Parietal lobe (tissue), 1 donor: ENCODE data around the gene YOD1. TPM values are rescaled to one million over a fixed set of nuclear protein-coding genes. Genes with fewer than 3 reads are reported as not detected.

Experiments used
- total RNA-seq: library from RNA; depleted of rRNA; stranded (reverse); fragments of >200 nt; gene quantifications from one replicate; pipeline ENCODE4 v1.2.3, GENCODE V29; 2014

Gene YOD1
- total RNA-seq: 19.1 TPM

GRCh38 chr1:207051191-207051943 lies at the start of gene YOD1:
TSS of gene YOD1 (minus strand) at chr1:207051208. CDS start at chr1:207051030, 178 bp downstream.

GRCh38 chr1:207088701-207089626 lies 38.0 kb upstream of the YOD1 start, which contains the start of gene C4BPB:
TSS of gene C4BPB (plus strand) at chr1:207088860. CDS start at chr1:207089532, 672 bp downstream.

GRCh38 chr1:207052911-207053769 lies 2.1 kb upstream of the YOD1 start, which contains the start of gene PFKFB2:
TSS of gene PFKFB2 (plus strand) at chr1:207053275. CDS start at chr1:207054718, 1,443 bp downstream.

GRCh38 chr1:207032528-207033017 lies 18.4 kb downstream of the YOD1 start, which contains the start of gene C1orf116:
TSS of gene C1orf116 (minus strand) at chr1:207032756. CDS start at chr1:207027598, 5,158 bp downstream.

Other genes starting within 250 kb of the YOD1 start
- gene IL20, start 185.6 kb downstream of the YOD1 start, total RNA-seq: not detected
- gene IL24, start 153.8 kb downstream of the YOD1 start, total RNA-seq: not detected
- not detected for gene FCMR, start 129.3 kb downstream of the YOD1 start, total RNA-seq
- gene PIGR, start 104.7 kb downstream of the YOD1 start, total RNA-seq: not detected
- not detected for gene FCAMR, start 80.7 kb downstream of the YOD1 start, total RNA-seq
- gene C1orf116, start 18.5 kb downstream of the YOD1 start, total RNA-seq: under 0.01 TPM
- gene PFKFB2, start 2.1 kb upstream of the YOD1 start, total RNA-seq: 11.6 TPM
- not detected for gene C4BPB, start 37.7 kb upstream of the YOD1 start, total RNA-seq
- gene C4BPA, start 53.0 kb upstream of the YOD1 start, total RNA-seq: not detected